ENCODE measurements around the gene TEX26. TPM values are rescaled to one million over a fixed set of nuclear protein-coding genes. Genes with fewer than 3 reads are reported as not detected.

TEX26 gene
- total and polyA plus RNA-seq, 7 donors: not detected

DNA sequence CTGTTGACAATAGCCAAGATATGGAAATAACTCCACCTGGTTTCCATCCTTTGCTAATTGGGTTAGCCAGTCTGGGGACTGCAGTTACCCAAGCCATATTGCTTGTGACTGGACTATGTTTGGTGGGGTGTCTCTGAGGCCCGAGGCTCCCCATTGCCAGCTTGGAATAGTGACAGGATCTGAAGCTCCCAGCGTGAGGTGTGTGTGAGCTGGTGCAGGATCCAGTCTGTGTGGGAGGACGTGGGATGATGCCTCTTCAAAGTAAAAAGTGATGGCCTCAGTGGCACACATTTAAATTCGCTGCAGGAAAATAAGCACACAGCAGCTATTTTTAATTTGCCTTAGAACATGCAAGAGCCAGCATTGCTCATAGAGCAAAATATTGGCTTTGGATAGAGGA, 75.0 kb downstream of the TEX26 start:
- Histone ChIP-seq H3K27ac (no peak overlapping the region), H3K4me1 (no peaks in the 10 kb centered on the region), H3K9me3 (no peaks in the 10 kb centered on the region), H3K36me3 (no peaks in the 10 kb centered on the region), H3K4me3 (no peak overlapping the region), H3K27me3 (no peaks in the 10 kb centered on the region)
- TF ChIP-seq POLR2AphosphoS5 (IDR thresholded peaks at IDR 0.05): no peak
- no peak for TF ChIP-seq CTCF (IDR thresholded peaks at IDR 0.05)
- no peak for TF ChIP-seq POLR2A (IDR thresholded peaks at IDR 0.05)
- TF ChIP-seq EP300 (IDR thresholded peaks at IDR 0.05): no peak
- 80 to 87% methylated on average over 4 of the region's 4 CpGs for WGBS, 2 donors
- intact Hi-C loops (cut with DNase I): no loop called here
- DNase-seq: no peak

GRCh38 chr13:31008400-31009115, 76.1 kb downstream of the TEX26 start:
- Histone ChIP-seq H3K9me3 (no peaks in the 10 kb centered on the region), H3K4me1 (no peaks in the 10 kb centered on the region), H3K36me3 (no peaks in the 10 kb centered on the region), H3K27me3 (no peaks in the 10 kb centered on the region), H3K4me3 (no peak overlapping the region), H3K27ac (no peak overlapping the region)
- intact Hi-C loops (cut with DNase I): no loop called here
- no peak for DNase-seq
- WGBS, 2 donors: 84 to 89% methylated on average over 7 of the region's 7 CpGs
- no peak for TF ChIP-seq CTCF (IDR thresholded peaks at IDR 0.05)
- no peak for TF ChIP-seq EP300 (IDR thresholded peaks at IDR 0.05)
- TF ChIP-seq POLR2AphosphoS5 (IDR thresholded peaks at IDR 0.05): no peak
- no peak for TF ChIP-seq POLR2A (IDR thresholded peaks at IDR 0.05)

DNA sequence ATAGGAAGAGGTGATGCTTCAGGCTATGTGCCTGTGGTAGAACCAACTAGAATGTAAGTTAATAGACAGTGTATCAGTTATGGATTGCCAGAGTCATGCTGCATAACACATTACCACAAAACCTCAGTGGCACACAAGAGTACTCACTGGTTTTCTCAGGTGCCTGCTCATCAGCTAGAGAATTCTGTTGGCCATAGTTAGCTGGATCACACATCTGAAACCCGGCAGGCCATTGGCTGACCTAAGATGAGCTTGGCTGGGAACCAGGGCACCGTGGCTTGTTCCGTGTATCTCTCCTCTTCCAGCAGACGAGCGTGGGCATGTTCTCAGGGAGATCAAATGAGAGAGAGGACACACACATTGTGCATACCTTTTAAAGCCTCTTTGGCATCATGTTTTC, 76.7 kb downstream of the TEX26 start:
- H3K27ac ChIP-seq: no peak overlapping the region
- H3K4me3 ChIP-seq: no peak overlapping the region
- no peak for DNase-seq
- TF ChIP-seq EP300 (IDR thresholded peaks at IDR 0.05) (no peak), CTCF (IDR thresholded peaks at IDR 0.05) (no peak), POLR2A (IDR thresholded peaks at IDR 0.05) (no peak), POLR2AphosphoS5 (IDR thresholded peaks at IDR 0.05) (no peak)
- 87 to 88% methylated on average over 5 of the region's 5 CpGs for WGBS, 2 donors
- H3K36me3 ChIP-seq: no peaks in the 10 kb centered on the region
- intact Hi-C loops (cut with DNase I): no loop called here
- H3K9me3 ChIP-seq: no peaks in the 10 kb centered on the region
- H3K4me1 ChIP-seq: peaks cover 0 to 5% (median 2%) of the 10 kb centered on the region in 4 donors
- no peaks in the 10 kb centered on the region for H3K27me3 ChIP-seq

- Histone ChIP-seq H3K36me3 (no peaks in the 10 kb centered on the region), H3K27ac (no peak overlapping the region), H3K9me3 (no peaks in the 10 kb centered on the region), H3K4me1 (peaks cover 0 to 15% (median 6%) of the 10 kb centered on the region in 4 donors), H3K4me3 (no peak overlapping the region), H3K27me3 (no peaks in the 10 kb centered on the region)
- 87 to 89% methylated on average over 2 of the region's 2 CpGs for WGBS, 2 donors
- no peak for TF ChIP-seq POLR2AphosphoS5 (IDR thresholded peaks at IDR 0.05)
- DNase-seq: no peak
- intact Hi-C loops (cut with DNase I): no loop called here
Measured at GRCh38 chr13:31010296-31010695, 77.8 kb downstream of the TEX26 start.

DNA sequence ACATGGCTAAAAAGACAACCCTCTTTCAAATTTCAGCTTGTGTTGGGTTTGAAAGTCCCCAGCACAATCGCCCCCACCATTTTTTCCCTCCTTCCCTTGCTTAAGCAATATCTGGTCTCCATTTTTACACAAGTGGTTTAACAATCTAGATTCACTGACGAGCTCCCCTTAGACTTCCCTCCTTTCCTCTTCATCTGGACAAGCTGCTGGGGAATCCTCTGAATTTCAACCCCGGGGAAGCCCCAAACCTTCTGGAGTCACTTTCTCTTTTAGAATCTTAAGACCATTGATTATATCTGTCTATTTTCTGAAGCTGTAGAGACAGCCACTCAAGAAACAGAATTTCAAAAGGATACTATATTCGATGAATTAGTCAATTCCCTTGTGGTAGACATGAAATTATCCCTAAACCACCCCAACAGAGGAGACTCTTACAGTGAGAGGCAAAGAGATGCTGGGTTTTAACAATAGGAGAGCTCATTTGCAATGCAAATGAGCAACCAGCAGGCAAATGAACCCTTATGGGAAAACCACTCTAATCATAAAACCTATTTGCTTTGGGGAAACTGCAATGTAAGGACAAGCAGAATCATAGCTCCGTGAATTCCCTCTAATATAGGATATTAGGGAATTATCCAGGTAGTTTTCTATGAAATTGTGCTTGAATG, 78.9 kb downstream of the TEX26 start:
- 65 to 70% methylated on average over 5 of the region's 5 CpGs for WGBS, 2 donors
- H3K36me3 ChIP-seq: no peaks in the 10 kb centered on the region
- no peaks in the 10 kb centered on the region for H3K27me3 ChIP-seq
- DNase-seq: no peak
- intact Hi-C loops (cut with DNase I): no loop called here
- no peaks in the 10 kb centered on the region for H3K9me3 ChIP-seq
- H3K4me3 ChIP-seq: no peak overlapping the region
- TF ChIP-seq CTCF (IDR thresholded peaks at IDR 0.05) (no peak), POLR2A (IDR thresholded peaks at IDR 0.05) (no peak), POLR2AphosphoS5 (IDR thresholded peaks at IDR 0.05) (no peak), EP300 (IDR thresholded peaks at IDR 0.05) (no peak)
- peaks cover 0 to 18% (median 8%) of the 10 kb centered on the region in 4 donors for H3K4me1 ChIP-seq
- H3K27ac ChIP-seq: no peak overlapping the region

Data from sigmoid colon (tissue), 7 donors.